DMS153 treated with DMSO at 0.1 percent for 48 hours (cell line): ENCODE results near the gene CYP2R1.
"Not testable (repeated sequence)": the region's sequence is repeated elsewhere in the genome, so short reads cannot be mapped to it uniquely, and the experiment has no call there.

ENCODE experiments used
- DNase-seq: peaks from one replicate; lab custom pipeline; 2025; ENCODE audit not compliant: unreplicated experiment; lab: John Stamatoyannopoulos, UW

The CYP2R1 gene

GRCh38 chr11:14894657-14895598 is 2.9 kb upstream of the CYP2R1 start:
- no peak for DNase-seq

GRCh38 chr11:14892577-14892976 is 546 bp upstream of the CYP2R1 start:
- no peak for DNase-seq

- DNase-seq: peak; percentile 90
Measured at GRCh38 chr11:14891143-14892035, 642 bp downstream of the CYP2R1 start.

GRCh38 chr11:14886513-14886912 is 5.5 kb downstream of the CYP2R1 start:
- no peak for DNase-seq

DNA sequence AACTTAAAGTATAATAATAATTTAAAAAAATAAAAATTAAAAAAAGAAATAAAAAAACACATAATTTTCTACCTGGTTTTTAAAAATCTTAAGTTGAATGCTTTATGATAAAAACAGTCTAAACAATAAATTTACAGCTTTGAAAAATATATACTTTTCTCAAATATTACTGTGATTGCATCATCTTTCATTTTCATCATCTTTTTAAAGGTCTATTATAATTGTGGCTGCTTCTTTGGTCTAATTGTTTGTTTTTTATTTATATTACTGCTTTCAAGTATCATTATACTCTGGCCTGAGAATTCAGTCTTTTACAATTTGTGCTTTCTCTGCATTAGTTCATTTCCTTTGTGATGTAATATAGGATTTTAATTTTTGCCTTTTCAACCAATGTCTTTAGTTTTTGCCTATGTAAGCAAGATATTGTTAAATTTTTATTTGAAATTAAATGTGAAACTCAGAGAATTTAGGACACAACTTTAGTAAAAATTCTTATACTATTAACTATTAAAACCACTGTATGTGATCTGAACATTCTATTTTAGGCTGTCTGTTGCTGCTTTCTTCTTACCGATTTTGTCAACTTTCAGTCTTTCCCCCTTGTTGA is 7.3 kb downstream of the CYP2R1 start:
- DNase-seq: no peak

DNA sequence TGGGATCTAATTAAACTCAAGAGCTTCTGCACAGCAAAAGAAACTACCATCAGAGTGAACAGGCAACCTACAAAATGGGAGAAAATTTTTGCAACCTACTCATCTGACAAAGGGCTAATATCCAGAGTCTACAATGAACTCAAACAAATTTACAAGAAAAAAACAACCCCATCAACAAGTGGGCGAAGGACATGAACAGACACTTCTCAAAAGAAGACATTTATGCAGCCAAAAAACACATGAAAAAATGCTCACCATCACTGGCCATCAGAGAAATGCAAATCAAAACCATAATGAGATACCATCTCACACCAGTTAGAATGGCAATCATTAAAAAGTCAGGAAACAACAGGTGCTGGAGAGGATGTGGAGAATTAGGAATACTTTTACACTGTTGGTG is 8.3 kb downstream of the CYP2R1 start:
- DNase-seq: not testable (repeated sequence)

- no peak for DNase-seq
Measured at GRCh38 chr11:14882196-14882595, 9.8 kb downstream of the CYP2R1 start.

DNA sequence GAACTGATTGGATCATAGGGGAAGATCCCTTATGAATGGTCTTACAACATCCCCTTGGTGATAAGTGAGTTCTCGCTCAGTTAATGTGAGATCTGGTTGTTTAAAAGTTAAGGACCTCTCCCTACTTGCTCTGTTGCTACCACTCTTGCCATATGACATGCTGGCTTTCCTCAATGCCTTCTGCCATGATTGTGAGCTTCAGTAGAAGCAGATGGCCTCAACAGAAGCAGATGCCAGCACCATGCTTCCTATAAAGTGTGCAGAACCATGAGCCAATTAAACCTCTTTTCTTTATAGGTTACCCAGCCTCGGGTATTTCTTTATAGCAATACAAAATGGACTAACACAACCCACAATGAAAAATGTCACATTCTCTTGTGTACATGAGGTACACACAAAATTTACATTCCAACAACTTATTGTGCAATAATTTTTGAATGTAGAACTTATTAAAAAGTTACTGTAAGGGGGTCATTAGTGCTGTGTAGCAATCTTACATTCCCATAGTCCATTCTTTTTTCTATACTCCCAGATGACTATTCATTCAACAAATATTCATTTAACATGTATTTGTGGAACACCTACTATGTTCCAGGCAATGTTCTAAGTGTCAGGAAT is 10.3 kb downstream of the CYP2R1 start:
- DNase-seq: no peak

- no peak for DNase-seq
Measured at GRCh38 chr11:14875163-14875562, 16.9 kb downstream of the CYP2R1 start.

DNA sequence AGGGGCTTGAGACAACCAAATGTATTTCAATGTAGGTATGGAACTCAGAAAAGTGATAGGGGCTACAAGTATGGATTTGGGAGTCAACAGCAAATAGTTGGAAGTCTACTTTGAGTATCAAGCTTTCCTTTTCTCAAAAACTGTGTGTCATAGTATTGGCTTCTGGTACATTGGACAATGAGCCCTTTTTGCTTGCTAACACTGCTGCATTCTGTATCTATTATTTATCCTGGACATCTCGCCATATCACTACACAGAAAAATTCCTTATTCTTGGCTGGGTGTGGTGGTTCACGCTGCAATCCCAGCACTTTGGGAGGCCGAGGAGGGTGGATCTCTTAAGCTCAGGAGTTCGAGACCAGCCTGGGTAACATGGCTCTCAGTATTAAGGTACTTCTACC is 18.4 kb downstream of the CYP2R1 start:
- DNase-seq: no peak

- no peak for DNase-seq
Measured at GRCh38 chr11:14872032-14872431, 20.0 kb downstream of the CYP2R1 start.

- DNase-seq: not testable (repeated sequence)
Measured at GRCh38 chr11:14863775-14864174, 28.3 kb downstream of the CYP2R1 start.

GRCh38 chr11:14861680-14862079 is 30.4 kb downstream of the CYP2R1 start:
- no peak for DNase-seq

DNA sequence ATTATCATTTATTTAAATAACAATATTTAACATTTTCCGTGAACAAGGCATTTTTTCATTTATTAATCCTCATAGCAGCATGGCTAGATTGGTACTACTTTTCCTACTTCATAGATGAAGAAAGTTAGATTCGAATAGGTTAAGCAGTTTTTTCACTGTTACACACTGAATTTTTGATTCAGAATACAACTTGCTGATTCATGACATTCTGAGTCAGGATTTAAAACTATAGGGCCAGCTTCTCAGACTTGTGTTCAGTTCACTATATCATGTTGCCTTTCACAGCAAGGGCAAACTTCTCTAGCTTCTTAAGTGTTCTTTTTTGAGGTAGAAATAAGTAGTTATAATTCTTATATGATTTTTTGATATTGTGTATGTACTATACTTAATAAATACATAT is 31.5 kb downstream of the CYP2R1 start:
- no peak for DNase-seq

GRCh38 chr11:14858404-14858803 is 33.6 kb downstream of the CYP2R1 start:
- DNase-seq: no peak

DNA sequence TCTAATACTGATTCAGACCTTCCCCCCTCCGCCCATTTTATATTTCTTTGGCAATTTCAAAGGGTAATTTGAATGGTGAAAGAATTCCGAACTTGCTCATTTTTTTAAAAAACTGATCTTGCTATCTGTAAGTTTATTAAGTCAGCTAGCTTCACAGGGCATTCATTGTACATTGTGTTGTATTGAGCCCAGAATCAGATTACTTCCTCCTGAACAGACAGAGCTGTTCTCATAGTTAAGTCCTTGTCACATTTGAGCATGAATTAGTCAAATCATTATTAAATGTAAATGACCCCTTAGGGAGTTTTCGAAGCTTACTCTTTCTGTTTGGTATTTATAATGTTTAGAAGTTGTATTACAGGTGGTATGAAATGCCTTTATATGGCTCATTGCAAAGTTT is 34.4 kb downstream of the CYP2R1 start:
- no peak for DNase-seq

DNA sequence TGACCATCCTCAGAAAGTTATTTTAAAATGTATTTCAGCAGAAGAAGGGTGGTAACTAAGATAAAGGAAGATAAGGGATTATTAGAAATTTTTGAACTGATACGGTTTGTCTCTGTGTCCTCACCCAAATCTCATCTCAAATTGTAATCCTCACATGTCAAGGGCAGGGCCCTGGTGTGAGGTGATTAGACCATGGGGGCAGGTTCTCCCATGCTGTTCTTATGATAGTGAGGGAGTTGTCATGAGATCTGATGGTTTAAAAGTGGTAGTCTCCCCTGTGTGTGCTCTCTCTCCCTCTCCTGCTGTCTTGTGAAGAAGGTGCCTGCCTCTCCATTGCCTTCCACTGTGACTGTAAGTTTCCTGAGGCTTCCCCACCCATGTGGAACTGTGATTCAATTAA is 36.1 kb downstream of the CYP2R1 start:
- no peak for DNase-seq

GRCh38 chr11:14854057-14854456 is 38.0 kb downstream of the CYP2R1 start:
- no peak for DNase-seq

DNA sequence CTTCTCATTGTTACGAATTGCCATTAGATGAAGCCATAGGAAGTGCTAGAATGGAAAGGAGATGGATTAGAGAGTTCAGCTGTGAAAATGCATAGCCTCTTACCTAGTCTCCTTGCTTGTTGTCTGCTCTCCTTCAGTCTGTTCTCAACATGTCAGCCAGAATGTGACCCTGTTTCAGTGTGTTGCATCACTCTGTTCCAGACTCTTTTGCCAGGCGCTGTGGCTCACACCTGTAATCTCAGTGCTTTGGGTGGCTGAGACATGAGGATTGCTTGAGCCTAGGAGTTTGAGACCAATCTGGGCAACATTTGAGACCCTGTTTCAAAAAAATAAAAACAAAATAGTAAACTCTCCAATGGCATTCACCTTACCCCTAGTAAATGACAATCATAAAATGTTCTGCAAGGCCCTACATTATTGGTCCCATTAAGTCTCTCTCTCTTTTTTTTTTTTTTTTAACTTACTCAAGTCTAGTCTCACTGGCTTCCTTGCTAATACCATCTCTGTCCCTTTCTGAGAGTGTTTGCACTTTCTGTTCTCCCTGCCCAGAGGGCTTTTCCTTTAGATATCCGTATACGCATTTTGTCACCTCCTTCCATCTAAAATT is 39.4 kb downstream of the CYP2R1 start:
- no peak for DNase-seq

DNA sequence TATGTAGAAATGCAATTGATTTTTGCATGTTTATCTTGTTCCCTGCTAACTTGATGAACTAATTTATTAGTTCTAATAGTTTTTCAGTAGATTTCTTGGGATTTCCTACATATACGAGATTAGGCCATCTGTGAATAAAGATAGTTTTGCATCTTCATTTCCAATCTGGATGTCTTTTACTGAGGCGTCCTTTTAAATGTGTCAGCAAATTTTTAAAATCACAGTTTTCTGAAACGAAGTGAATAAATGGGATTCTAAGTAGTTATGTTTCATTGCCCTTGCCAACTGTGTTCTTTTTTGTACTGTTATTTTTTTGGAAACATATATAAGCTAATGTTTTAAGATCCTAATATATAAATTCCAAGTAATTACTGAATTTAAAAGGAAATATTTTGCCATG is 50.0 kb downstream of the CYP2R1 start:
- no peak for DNase-seq
